ENCODE data around the gene CARNS1. TPM values are rescaled to one million over a fixed set of nuclear protein-coding genes. Genes with fewer than 3 reads are reported as not detected.
A peak's percentile ranks its signal among the peaks of the same experiment; 100 is the strongest.

CARNS1 gene
- total and polyA plus RNA-seq, 9 of the 15 experiments (the other 6 are each of a cell fraction or from before 2014, with no cell fraction given), result 0.01 to 0.18 (median 0.06) TPM; not detected in 3

DNA sequence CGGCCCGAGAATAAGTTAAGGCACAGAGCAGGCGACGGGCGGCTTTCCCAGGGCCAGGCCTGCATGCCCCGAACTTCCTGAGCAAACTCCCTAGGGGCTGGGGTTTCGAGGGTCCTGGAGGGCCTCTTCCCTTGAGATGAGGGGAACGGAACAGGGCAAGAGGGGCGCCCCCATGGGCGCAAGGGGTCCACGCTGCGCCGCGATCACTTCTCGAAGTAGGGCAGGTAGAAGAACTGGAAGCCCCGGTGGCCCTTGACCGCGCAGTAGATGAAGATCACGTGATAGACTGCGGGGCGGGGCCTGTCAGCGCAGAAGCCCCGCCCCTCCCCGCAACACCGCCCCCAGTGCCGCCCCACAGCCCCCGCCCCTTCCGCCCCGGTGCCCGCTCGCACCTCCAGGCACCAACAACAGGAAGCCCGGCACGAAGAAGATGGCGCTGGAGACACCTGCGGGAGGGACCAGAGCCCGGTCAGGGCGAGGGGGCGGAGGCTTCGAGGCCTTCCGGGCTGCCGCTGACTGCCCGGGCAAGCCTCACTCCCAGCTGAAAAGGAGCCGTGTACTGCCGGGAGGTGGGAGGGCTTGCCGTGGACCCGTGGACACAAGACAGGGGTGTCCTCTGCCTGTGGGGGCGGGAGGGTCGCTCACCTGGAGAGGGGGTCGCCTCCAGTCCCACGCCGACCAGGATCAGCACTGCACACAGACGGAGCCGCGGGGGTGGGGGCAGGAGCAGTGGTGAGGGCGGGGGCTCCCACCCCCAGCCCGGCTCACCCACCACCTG is 49.1 kb downstream of the CARNS1 start:
- Histone ChIP-seq H3K79me2 (ENCODE audit: control insufficient read depth, insufficient read depth, low read length) (peaks cover 12% of the 10 kb centered on the region), H3K4me3 (peak overlapping the region; percentile 75), H3K4me2 (ENCODE audit: insufficient read depth, low read length) (peak overlapping the region; percentile 93), H4K20me1 (replicated peaks; ENCODE audit: control insufficient read depth, insufficient read depth, low read length) (no peaks in the 10 kb centered on the region), H3K9me1 (ENCODE audit: control insufficient read depth, insufficient read depth, low read length) (no peaks in the 10 kb centered on the region), H3K4me1 (replicated peaks in 1 of 2; ENCODE audit: control insufficient read depth in 2 of 2, insufficient read depth in 2 of 2, low read length in 2 of 2) (peaks cover 20 to 54% of the 10 kb centered on the region in 2 experiments; a peak in 4 of 5 replicates), H3K9ac (ENCODE audit: insufficient read depth in 1 of 2, low read depth in 2 of 2, low read length in 2 of 2) (peak overlapping the region; percentile 78 to 95), H3K27me3 (ENCODE audit: control insufficient read depth in 2 of 2, insufficient read depth in 2 of 2, low read length in 2 of 2) (no peaks in the 10 kb centered on the region), H3K9me3 (replicated peaks; ENCODE audit: control insufficient read depth, insufficient read depth, low read depth, low read length) (no peaks in the 10 kb centered on the region), H2AFZ (ENCODE audit: low read depth, low read length) (peak overlapping the region; percentile 88), H3K27ac (ENCODE audit: extremely low read depth, low read depth, low read length) (peak overlapping the region; percentile 86), H3K36me3 (ENCODE audit: control insufficient read depth, insufficient read depth, low read length) (no peaks in the 10 kb centered on the region)
- in situ Hi-C loops (cut with MboI) (no loop called here), intact Hi-C loops (cut with micrococcal nuclease) (loop anchor here (5.0 kb wide), 1 partner anchor 42 kb away; no protein-coding TSS in a partner anchor)
- POLR2A ChIA-PET, result interaction anchor here (0.5 to 1.8 kb wide), 6 partner anchors 12 to 178 kb away, joined by 3 to 5 read pairs (median 4); partner anchors contain the start of genes AIP and RPS6KB2
- DNase-seq (ENCODE audit: extremely low read depth in 1 of 4, low spot score in 3 of 4) (peak; percentile 90 to 95 (median 94)), ATAC-seq (peak; percentile 84), FAIRE-seq (peak; percentile 70)
- CTCF ChIA-PET (ENCODE audit: low intra/inter-chr PET ratio), result no interaction called here
- 3% methylated on average over 32 of the region's 56 CpGs for WGBS (ENCODE audit: insufficient coverage, low coverage, missing lambda C conversion rate)
- BruUV-seq (replicated peaks), result no TSS peak
- TF ChIP-seq MTA3 (IDR thresholded peaks at IDR 0.05; ENCODE audit: borderline replicate concordance) (no peak), SMAD3 (CRISPR knock-in tag; conservative IDR thresholded peaks at IDR 0.05) (no peak), FOXK2 (conservative IDR thresholded peaks at IDR 0.05 in 1 of 2, IDR thresholded peaks at IDR 0.05 in 1 of 2; ENCODE audit: low read depth in 2 of 2) (0 out of 4 replicates have a peak, but pooled peaks of 1 of the 2 experiments have one; percentile 32), SOX6 (IDR thresholded peaks at IDR 0.05) (0 out of 2 replicates have a peak, but pooled peaks have one; percentile 19), MTA2 (IDR thresholded peaks at IDR 0.05; ENCODE audit: low read depth) (no peak), TAF1 (IDR thresholded peaks at IDR 0.05; ENCODE audit: control insufficient read depth, extremely low read depth, insufficient read depth, low read length, severe bottlenecking) (peak; percentile 86), LCOR (CRISPR knock-in tag; IDR thresholded peaks at IDR 0.05) (no peak), ZNF143 (CRISPR knock-in tag; IDR thresholded peaks at IDR 0.05) (no peak), FOXJ3 (CRISPR knock-in tag; IDR thresholded peaks at IDR 0.05) (no peak), CCAR2 (IDR thresholded peaks at IDR 0.05; ENCODE audit: low read depth, low read length) (no peak), DIDO1 (tag; IDR thresholded peaks at IDR 0.05; ENCODE audit: low read depth) (no peak), EGR1 (conservative IDR thresholded peaks at IDR 0.05) (peak; percentile 74), ZC3H11A (IDR thresholded peaks at IDR 0.05; ENCODE audit: low read depth, low read length) (no peak), ZNF212 (CRISPR knock-in tag; IDR thresholded peaks at IDR 0.05) (no peak), CBFB (CRISPR knock-in tag; IDR thresholded peaks at IDR 0.05) (no peak), RBM34 (IDR thresholded peaks at IDR 0.05; ENCODE audit: borderline replicate concordance, insufficient read depth, low read length) (no peak)
- TF ChIP-seq, protein P1, sequence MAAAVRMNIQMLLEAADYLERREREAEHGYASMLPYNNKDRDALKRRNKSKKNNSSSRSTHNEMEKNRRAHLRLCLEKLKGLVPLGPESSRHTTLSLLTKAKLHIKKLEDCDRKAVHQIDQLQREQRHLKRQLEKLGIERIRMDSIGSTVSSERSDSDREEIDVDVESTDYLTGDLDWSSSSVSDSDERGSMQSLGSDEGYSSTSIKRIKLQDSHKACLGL (CRISPR knock-in tag; IDR thresholded peaks at IDR 0.05; ENCODE audit: borderline replicate concordance, poor library complexity, severe bottlenecking), result no peak
- TF ChIP-seq, protein P2, sequence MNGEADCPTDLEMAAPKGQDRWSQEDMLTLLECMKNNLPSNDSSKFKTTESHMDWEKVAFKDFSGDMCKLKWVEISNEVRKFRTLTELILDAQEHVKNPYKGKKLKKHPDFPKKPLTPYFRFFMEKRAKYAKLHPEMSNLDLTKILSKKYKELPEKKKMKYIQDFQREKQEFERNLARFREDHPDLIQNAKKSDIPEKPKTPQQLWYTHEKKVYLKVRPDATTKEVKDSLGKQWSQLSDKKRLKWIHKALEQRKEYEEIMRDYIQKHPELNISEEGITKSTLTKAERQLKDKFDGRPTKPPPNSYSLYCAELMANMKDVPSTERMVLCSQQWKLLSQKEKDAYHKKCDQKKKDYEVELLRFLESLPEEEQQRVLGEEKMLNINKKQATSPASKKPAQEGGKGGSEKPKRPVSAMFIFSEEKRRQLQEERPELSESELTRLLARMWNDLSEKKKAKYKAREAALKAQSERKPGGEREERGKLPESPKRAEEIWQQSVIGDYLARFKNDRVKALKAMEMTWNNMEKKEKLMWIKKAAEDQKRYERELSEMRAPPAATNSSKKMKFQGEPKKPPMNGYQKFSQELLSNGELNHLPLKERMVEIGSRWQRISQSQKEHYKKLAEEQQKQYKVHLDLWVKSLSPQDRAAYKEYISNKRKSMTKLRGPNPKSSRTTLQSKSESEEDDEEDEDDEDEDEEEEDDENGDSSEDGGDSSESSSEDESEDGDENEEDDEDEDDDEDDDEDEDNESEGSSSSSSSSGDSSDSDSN (IDR thresholded peaks at IDR 0.05; ENCODE audit: borderline replicate concordance in 1 of 2, low read depth in 2 of 2, low read length in 2 of 2), result no peak

All from K562 (cell line).